GM21515 (cell line): ENCODE data around the gene SLC40A1.

Experiments used
- ATAC-seq: cut with Tn5 transposase; IDR thresholded peaks from one replicate; pipeline ENCODE4 v1.9.1; 2021; ENCODE audit not compliant: unreplicated experiment

The SLC40A1 gene

GRCh38 chr2:189543367-189543766, 37.2 kb downstream of the SLC40A1 start:
- ATAC-seq = no peak

- ATAC-seq = no peak
Measured at GRCh38 chr2:189542145-189542882, 38.3 kb downstream of the SLC40A1 start.

GRCh38 chr2:189541591-189541990, 39.0 kb downstream of the SLC40A1 start:
- no peak for ATAC-seq

- no peak for ATAC-seq
Measured at GRCh38 chr2:189540551-189540950, 40.0 kb downstream of the SLC40A1 start.

GRCh38 chr2:189538402-189538801, 42.2 kb downstream of the SLC40A1 start:
- no peak for ATAC-seq

- ATAC-seq = no peak
Measured at GRCh38 chr2:189536830-189537229, 43.8 kb downstream of the SLC40A1 start.

GRCh38 chr2:189534854-189535832, 45.4 kb downstream of the SLC40A1 start:
- no peak for ATAC-seq

- no peak for ATAC-seq
Measured at GRCh38 chr2:189533288-189534035, 47.1 kb downstream of the SLC40A1 start.

GRCh38 chr2:189530965-189531637, 49.5 kb downstream of the SLC40A1 start:
- no peak for ATAC-seq

GRCh38 chr2:189528617-189529016, 52.0 kb downstream of the SLC40A1 start:
- no peak for ATAC-seq

GRCh38 chr2:189527812-189528592, 52.6 kb downstream of the SLC40A1 start:
- no peak for ATAC-seq

GRCh38 chr2:189527041-189527750, 53.4 kb downstream of the SLC40A1 start:
- ATAC-seq = no peak

GRCh38 chr2:189526241-189526640, 54.3 kb downstream of the SLC40A1 start:
- no peak for ATAC-seq

GRCh38 chr2:189524746-189525145, 55.8 kb downstream of the SLC40A1 start:
- no peak for ATAC-seq

GRCh38 chr2:189522435-189523151, 58.0 kb downstream of the SLC40A1 start:
- ATAC-seq = no peak

- no peak for ATAC-seq
Measured at GRCh38 chr2:189521699-189522434, 58.7 kb downstream of the SLC40A1 start.

- ATAC-seq = no peak
Measured at GRCh38 chr2:189519631-189520387, 60.8 kb downstream of the SLC40A1 start.
